NT2/D1 (cell line): ENCODE data around the gene BBX.

Source experiments
- SUZ12 ChIP-seq: IDR thresholded peaks from 2 replicates; pipeline ENCODE4 v1.6.1; 2011; ENCODE audit not compliant: insufficient read length, insufficient read depth; ENCODE audit errors: extremely low read depth
- YY1 ChIP-seq: IDR thresholded peaks from 2 replicates; pipeline ENCODE4 v1.6.1; 2011; ENCODE audit not compliant: insufficient read length, insufficient read depth
- ZNF274 ChIP-seq: IDR thresholded peaks from 2 replicates; pipeline ENCODE4 v1.6.1; 2011; ENCODE audit warnings: mild to moderate bottlenecking, low read depth, low read length

- TF ChIP-seq ZNF274: no peak
- TF ChIP-seq YY1: no peak
- TF ChIP-seq SUZ12: no peak
Observed at GRCh38 chr3:107674371-107674770, 151.6 kb downstream of the BBX start.
